ENCODE results near the gene GALNT12.

The GALNT12 gene

DNA sequence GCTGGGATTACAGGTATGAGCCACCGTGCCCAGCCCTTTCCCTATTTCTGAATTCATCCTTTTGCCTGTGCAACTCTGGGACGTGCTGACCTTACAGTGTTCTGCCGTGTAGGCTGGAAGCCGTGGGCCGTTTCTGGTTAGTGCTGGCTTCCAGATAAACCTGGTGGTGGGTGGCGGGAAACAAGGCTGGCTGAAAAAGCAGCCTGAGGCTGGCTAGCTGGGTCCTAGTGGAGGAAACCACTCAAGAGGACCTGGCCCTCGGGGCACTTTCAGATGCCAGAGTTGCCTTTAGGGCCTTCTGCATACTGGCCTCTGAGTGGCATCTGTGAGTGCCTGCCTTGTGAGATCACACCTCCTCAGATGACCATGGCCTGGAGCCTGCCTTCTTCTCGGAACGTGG, 26.9 kb downstream of the GALNT12 start:
- TF ChIP-seq YY1 (IDR thresholded peaks at IDR 0.05; ENCODE audit: low read depth) (no peak), RAD21 (IDR thresholded peaks at IDR 0.05; ENCODE audit: low read depth) (no peak), TEAD4 (IDR thresholded peaks at IDR 0.05) (no peak), EP300 (IDR thresholded peaks at IDR 0.05; ENCODE audit: borderline replicate concordance) (no peak), FOXM1 (IDR thresholded peaks at IDR 0.05; ENCODE audit: borderline replicate concordance, low read depth) (no peak), EGR1 (IDR thresholded peaks at IDR 0.05) (no peak)
- TF ChIP-seq, protein P1, sequence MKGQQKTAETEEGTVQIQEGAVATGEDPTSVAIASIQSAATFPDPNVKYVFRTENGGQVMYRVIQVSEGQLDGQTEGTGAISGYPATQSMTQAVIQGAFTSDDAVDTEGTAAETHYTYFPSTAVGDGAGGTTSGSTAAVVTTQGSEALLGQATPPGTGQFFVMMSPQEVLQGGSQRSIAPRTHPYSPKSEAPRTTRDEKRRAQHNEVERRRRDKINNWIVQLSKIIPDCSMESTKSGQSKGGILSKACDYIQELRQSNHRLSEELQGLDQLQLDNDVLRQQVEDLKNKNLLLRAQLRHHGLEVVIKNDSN (IDR thresholded peaks at IDR 0.05) = no peak

DNA sequence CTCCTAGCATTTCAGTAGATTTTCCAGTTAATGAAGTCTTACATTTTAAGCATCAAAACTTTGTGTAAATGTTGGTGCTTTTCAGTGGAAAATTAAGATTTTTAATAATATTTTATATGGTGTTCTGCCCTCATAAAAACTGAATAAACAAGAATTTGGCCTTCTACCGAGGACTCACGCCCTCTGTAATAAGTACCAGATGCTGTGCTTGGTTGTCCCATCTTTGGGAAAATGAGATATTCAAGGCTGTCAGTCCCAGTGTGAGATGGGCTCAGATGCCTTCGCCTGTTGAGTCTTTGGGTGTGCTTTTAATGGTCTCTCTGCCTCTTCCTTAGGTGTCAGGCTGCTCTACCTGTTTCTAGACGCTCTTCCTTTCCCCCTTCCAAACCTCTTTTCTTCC, 28.7 kb downstream of the GALNT12 start:
- TF ChIP-seq CEBPB (IDR thresholded peaks at IDR 0.05) (no peak), NFIC (IDR thresholded peaks at IDR 0.05) (no peak), ZBTB7A (IDR thresholded peaks at IDR 0.05; ENCODE audit: low read depth) (no peak), TCF12 (IDR thresholded peaks at IDR 0.05; ENCODE audit: low read depth) (no peak), EGR1 (IDR thresholded peaks at IDR 0.05) (no peak), YY1 (IDR thresholded peaks at IDR 0.05; ENCODE audit: low read depth) (no peak)

DNA sequence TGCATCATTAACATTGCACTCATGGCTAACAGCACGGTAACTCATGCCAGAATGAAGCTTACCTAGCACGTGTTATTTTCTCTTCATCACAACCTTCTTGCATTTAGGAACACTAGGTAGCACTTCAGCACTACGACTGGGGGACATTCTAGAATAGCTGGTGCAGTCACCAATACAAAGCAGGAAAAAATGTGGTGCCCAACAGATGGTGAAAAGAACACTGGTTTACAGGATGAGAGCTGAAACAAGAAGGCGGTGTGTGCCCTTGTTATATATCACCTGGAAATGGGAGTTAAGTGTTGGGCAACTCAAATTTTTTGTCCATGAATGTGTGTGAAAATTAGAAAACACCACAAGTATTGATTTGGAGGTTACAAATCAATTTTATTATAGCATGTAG, 30.0 kb downstream of the GALNT12 start:
- TF ChIP-seq YY1 (IDR thresholded peaks at IDR 0.05; ENCODE audit: low read depth) (no peak), NFIC (IDR thresholded peaks at IDR 0.05) (no peak), FOXM1 (IDR thresholded peaks at IDR 0.05; ENCODE audit: borderline replicate concordance, low read depth) (no peak), EP300 (IDR thresholded peaks at IDR 0.05; ENCODE audit: borderline replicate concordance) (no peak), TAF1 (IDR thresholded peaks at IDR 0.05; ENCODE audit: low read depth) (no peak), ZBTB7A (IDR thresholded peaks at IDR 0.05; ENCODE audit: low read depth) (no peak), TEAD4 (IDR thresholded peaks at IDR 0.05) (no peak), TCF12 (IDR thresholded peaks at IDR 0.05; ENCODE audit: low read depth) (no peak), CEBPB (IDR thresholded peaks at IDR 0.05) (no peak), EGR1 (IDR thresholded peaks at IDR 0.05) (no peak), RAD21 (IDR thresholded peaks at IDR 0.05; ENCODE audit: low read depth) (no peak), CREB1 (IDR thresholded peaks at IDR 0.05; ENCODE audit: low read depth) (no peak)
- TF ChIP-seq, protein P2, sequence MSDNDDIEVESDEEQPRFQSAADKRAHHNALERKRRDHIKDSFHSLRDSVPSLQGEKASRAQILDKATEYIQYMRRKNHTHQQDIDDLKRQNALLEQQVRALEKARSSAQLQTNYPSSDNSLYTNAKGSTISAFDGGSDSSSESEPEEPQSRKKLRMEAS (IDR thresholded peaks at IDR 0.05) = no peak
- TF ChIP-seq, protein P1 (IDR thresholded peaks at IDR 0.05) = no peak
- TF ChIP-seq, protein P3, sequence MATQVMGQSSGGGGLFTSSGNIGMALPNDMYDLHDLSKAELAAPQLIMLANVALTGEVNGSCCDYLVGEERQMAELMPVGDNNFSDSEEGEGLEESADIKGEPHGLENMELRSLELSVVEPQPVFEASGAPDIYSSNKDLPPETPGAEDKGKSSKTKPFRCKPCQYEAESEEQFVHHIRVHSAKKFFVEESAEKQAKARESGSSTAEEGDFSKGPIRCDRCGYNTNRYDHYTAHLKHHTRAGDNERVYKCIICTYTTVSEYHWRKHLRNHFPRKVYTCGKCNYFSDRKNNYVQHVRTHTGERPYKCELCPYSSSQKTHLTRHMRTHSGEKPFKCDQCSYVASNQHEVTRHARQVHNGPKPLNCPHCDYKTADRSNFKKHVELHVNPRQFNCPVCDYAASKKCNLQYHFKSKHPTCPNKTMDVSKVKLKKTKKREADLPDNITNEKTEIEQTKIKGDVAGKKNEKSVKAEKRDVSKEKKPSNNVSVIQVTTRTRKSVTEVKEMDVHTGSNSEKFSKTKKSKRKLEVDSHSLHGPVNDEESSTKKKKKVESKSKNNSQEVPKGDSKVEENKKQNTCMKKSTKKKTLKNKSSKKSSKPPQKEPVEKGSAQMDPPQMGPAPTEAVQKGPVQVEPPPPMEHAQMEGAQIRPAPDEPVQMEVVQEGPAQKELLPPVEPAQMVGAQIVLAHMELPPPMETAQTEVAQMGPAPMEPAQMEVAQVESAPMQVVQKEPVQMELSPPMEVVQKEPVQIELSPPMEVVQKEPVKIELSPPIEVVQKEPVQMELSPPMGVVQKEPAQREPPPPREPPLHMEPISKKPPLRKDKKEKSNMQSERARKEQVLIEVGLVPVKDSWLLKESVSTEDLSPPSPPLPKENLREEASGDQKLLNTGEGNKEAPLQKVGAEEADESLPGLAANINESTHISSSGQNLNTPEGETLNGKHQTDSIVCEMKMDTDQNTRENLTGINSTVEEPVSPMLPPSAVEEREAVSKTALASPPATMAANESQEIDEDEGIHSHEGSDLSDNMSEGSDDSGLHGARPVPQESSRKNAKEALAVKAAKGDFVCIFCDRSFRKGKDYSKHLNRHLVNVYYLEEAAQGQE (IDR thresholded peaks at IDR 0.05; ENCODE audit: low read depth) = no peak

DNA sequence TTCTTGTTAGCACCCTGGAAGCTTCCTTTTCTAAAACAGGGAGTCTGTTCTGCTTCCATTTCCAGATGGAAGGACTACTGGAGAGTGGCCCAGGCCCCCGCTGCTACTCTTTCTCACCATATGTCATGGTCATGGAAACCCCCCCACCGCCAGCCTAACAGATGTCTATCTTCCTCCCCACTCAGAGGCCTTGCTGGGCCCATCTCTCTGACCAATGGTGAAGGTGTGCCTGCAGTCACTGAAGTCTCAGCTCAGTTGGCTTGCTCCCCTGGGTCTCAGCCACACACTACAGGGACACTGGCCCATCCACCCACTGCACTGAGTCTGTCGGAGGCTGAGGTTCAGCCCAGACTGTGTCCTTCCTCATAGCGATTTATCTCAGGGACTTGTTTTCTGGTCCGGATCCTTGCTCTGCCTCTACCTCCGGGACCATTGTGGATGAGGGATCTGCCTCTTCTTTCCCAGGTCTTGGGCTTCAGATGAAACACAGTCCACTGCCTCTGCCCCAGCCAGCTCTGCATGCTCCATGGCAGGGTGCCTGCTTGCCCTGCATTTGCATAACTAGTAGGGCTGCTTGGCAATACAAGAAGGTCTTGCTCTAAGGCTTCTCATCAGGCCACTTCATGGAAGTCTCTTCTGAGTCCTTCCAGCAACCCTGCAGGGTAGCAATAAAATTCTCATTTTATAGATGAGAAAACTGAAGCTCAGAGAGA, 30.8 kb downstream of the GALNT12 start:
- TF ChIP-seq, protein P1 (IDR thresholded peaks at IDR 0.05) = no peak
- TF ChIP-seq FOXM1 (IDR thresholded peaks at IDR 0.05; ENCODE audit: borderline replicate concordance, low read depth) = no peak

DNA sequence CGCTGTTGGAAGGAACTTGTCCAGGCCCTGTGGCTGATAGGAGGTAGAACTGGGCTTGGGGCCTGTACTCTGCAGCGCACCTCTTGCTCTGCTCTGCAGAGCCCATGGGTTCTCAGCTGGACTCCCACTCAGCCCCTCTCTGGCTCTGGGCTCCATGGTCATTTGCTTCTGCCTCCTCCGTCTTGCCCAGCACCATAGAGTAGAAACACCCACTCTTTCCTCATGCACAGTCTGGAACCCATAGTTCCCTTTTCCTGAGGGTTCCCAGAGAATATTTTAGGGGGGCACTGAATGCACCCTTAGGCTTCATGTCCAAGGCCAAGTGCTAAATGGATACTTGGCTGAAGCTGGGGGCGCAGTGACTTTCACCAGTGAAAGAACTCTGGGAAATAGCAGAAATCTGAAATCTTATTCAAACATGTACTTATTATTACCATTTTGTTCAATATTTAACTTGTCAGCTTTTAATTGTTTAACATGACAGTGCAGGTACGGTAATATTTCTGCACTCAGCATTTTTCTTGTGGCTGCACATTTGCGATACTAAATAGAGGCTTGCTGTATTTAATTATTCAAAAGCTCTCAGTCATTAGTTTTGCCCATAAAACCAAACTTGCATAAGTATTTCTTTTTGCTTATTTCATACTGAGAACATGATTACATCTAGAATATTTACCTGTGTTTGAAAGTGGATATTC, 31.5 kb downstream of the GALNT12 start:
- no peak for TF ChIP-seq RAD21 (IDR thresholded peaks at IDR 0.05; ENCODE audit: low read depth)
- TF ChIP-seq TCF12 (IDR thresholded peaks at IDR 0.05; ENCODE audit: low read depth) = no peak
- TF ChIP-seq TEAD4 (IDR thresholded peaks at IDR 0.05) = no peak
- TF ChIP-seq EP300 (IDR thresholded peaks at IDR 0.05; ENCODE audit: borderline replicate concordance) = no peak

DNA sequence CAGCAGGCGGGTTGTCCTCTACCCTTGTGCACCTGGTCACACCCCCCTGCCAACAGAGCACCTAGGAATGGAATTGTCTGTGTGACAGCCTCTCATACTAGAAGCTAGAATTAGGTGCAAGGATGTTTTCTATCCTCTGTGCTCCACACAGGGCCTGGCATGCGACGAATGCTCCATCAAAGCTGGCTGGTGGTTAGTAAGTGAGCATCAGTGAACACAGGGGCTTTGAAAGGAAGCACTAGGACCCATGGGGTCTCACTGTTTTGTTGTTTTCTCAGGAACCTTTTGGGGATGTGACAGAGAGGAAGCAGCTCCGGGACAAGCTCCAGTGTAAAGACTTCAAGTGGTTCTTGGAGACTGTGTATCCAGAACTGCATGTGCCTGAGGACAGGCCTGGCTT, 32.3 kb downstream of the GALNT12 start:
- TF ChIP-seq NFIC (IDR thresholded peaks at IDR 0.05) = no peak
- no peak for TF ChIP-seq TCF12 (IDR thresholded peaks at IDR 0.05; ENCODE audit: low read depth)
- no peak for TF ChIP-seq EP300 (IDR thresholded peaks at IDR 0.05; ENCODE audit: borderline replicate concordance)
- TF ChIP-seq, protein P2 (IDR thresholded peaks at IDR 0.05) = no peak
- TF ChIP-seq CREB1 (IDR thresholded peaks at IDR 0.05; ENCODE audit: low read depth) = no peak
- no peak for TF ChIP-seq EGR1 (IDR thresholded peaks at IDR 0.05)
- TF ChIP-seq FOXM1 (IDR thresholded peaks at IDR 0.05; ENCODE audit: borderline replicate concordance, low read depth) = no peak
- TF ChIP-seq, protein P3 (IDR thresholded peaks at IDR 0.05; ENCODE audit: low read depth) = no peak
- no peak for TF ChIP-seq TAF1 (IDR thresholded peaks at IDR 0.05; ENCODE audit: low read depth)
